ENCODE results near the gene METAP1D.
"Not testable (repeated sequence)": the region's sequence is repeated elsewhere in the genome, so short reads cannot be mapped to it uniquely, and the experiment has no call there.

The METAP1D gene

GRCh38 chr2:171965238-171965637 lies 34.5 kb upstream of the METAP1D start:
- H3K36me3 ChIP-seq (ENCODE audit: control insufficient read depth in 2 of 2, insufficient read depth in 2 of 2, low read length in 2 of 2), result peaks cover 11 to 21% of the 10 kb centered on the region in 2 donors
- no peaks in the 10 kb centered on the region for H3K27me3 ChIP-seq (ENCODE audit: control insufficient read depth in 2 of 2, insufficient read depth in 2 of 2, low read length in 2 of 2)
- no peaks in the 10 kb centered on the region for H3K9me3 ChIP-seq (ENCODE audit: control insufficient read depth in 2 of 2, low read length in 2 of 2)
- no peaks in the 10 kb centered on the region for H3K4me1 ChIP-seq (ENCODE audit: control insufficient read depth in 2 of 2, insufficient read depth in 2 of 2, low read length in 2 of 2)
- no peak overlapping the region for H3K27ac ChIP-seq (ENCODE audit: low read depth in 2 of 2, low read length in 2 of 2)
- no peak overlapping the region for H3K4me3 ChIP-seq (ENCODE audit: low read length in 2 of 2)
- H3K9ac ChIP-seq (ENCODE audit: low read depth in 1 of 2, low read length in 2 of 2), result no peak overlapping the region

- H3K36me3 ChIP-seq (ENCODE audit: control insufficient read depth in 2 of 2, insufficient read depth in 2 of 2, low read length in 2 of 2), result peaks cover 11 to 21% of the 10 kb centered on the region in 2 donors
- no peak overlapping the region for H3K27ac ChIP-seq (ENCODE audit: low read depth in 2 of 2, low read length in 2 of 2)
- H3K9ac ChIP-seq (ENCODE audit: low read depth in 1 of 2, low read length in 2 of 2), result no peak overlapping the region
- H3K4me1 ChIP-seq (ENCODE audit: control insufficient read depth in 2 of 2, insufficient read depth in 2 of 2, low read length in 2 of 2), result no peaks in the 10 kb centered on the region
- no peaks in the 10 kb centered on the region for H3K27me3 ChIP-seq (ENCODE audit: control insufficient read depth in 2 of 2, insufficient read depth in 2 of 2, low read length in 2 of 2)
- H3K4me3 ChIP-seq (ENCODE audit: low read length in 2 of 2), result no peak overlapping the region
- no peaks in the 10 kb centered on the region for H3K9me3 ChIP-seq (ENCODE audit: control insufficient read depth in 2 of 2, low read length in 2 of 2)
Measured at GRCh38 chr2:171965661-171966060, 34.1 kb upstream of the METAP1D start.

- H3K27me3 ChIP-seq (ENCODE audit: control insufficient read depth in 2 of 2, insufficient read depth in 2 of 2, low read length in 2 of 2), result no peaks in the 10 kb centered on the region
Measured at GRCh38 chr2:171966235-171966634, 33.5 kb upstream of the METAP1D start.

GRCh38 chr2:171966688-171967087 lies 33.1 kb upstream of the METAP1D start:
- no peak overlapping the region for H3K4me3 ChIP-seq (ENCODE audit: low read length in 2 of 2)
- no peaks in the 10 kb centered on the region for H3K9me3 ChIP-seq (ENCODE audit: control insufficient read depth in 2 of 2, low read length in 2 of 2)
- H3K36me3 ChIP-seq (ENCODE audit: control insufficient read depth in 2 of 2, insufficient read depth in 2 of 2, low read length in 2 of 2), result peaks cover 11 to 21% of the 10 kb centered on the region in 2 donors

More at GRCh38 chr2:171966235-171966634, 33.5 kb upstream of the METAP1D start:
- Histone ChIP-seq H3K9ac (ENCODE audit: low read depth in 1 of 2, low read length in 2 of 2) (no peak overlapping the region), H3K4me3 (ENCODE audit: low read length in 2 of 2) (no peak overlapping the region), H3K36me3 (ENCODE audit: control insufficient read depth in 2 of 2, insufficient read depth in 2 of 2, low read length in 2 of 2) (peaks cover 11 to 21% of the 10 kb centered on the region in 2 donors), H3K9me3 (ENCODE audit: control insufficient read depth in 2 of 2, low read length in 2 of 2) (no peaks in the 10 kb centered on the region), H3K27ac (ENCODE audit: low read depth in 2 of 2, low read length in 2 of 2) (no peak overlapping the region), H3K4me1 (ENCODE audit: control insufficient read depth in 2 of 2, insufficient read depth in 2 of 2, low read length in 2 of 2) (no peaks in the 10 kb centered on the region)

GRCh38 chr2:171968509-171968908 lies 31.2 kb upstream of the METAP1D start:
- no peak overlapping the region for H3K27ac ChIP-seq (ENCODE audit: low read depth in 2 of 2, low read length in 2 of 2)
- no peaks in the 10 kb centered on the region for H3K9me3 ChIP-seq (ENCODE audit: control insufficient read depth in 2 of 2, low read length in 2 of 2)
- peaks cover 11 to 21% of the 10 kb centered on the region in 2 donors for H3K36me3 ChIP-seq (ENCODE audit: control insufficient read depth in 2 of 2, insufficient read depth in 2 of 2, low read length in 2 of 2)
- H3K4me1 ChIP-seq (ENCODE audit: control insufficient read depth in 2 of 2, insufficient read depth in 2 of 2, low read length in 2 of 2), result no peaks in the 10 kb centered on the region
- H3K4me3 ChIP-seq (ENCODE audit: low read length in 2 of 2), result no peak overlapping the region
- H3K9ac ChIP-seq (ENCODE audit: low read depth in 1 of 2, low read length in 2 of 2), result no peak overlapping the region
- no peaks in the 10 kb centered on the region for H3K27me3 ChIP-seq (ENCODE audit: control insufficient read depth in 2 of 2, insufficient read depth in 2 of 2, low read length in 2 of 2)

More at GRCh38 chr2:171966688-171967087, 33.1 kb upstream of the METAP1D start:
- Histone ChIP-seq H3K27ac (ENCODE audit: low read depth in 2 of 2, low read length in 2 of 2) (no peak overlapping the region), H3K27me3 (ENCODE audit: control insufficient read depth in 2 of 2, insufficient read depth in 2 of 2, low read length in 2 of 2) (no peaks in the 10 kb centered on the region), H3K9ac (ENCODE audit: low read depth in 1 of 2, low read length in 2 of 2) (no peak overlapping the region), H3K4me1 (ENCODE audit: control insufficient read depth in 2 of 2, insufficient read depth in 2 of 2, low read length in 2 of 2) (no peaks in the 10 kb centered on the region)

GRCh38 chr2:171972329-171972982 lies 27.3 kb upstream of the METAP1D start:
- Histone ChIP-seq H3K4me3 (ENCODE audit: low read length in 2 of 2) (no peak overlapping the region), H3K4me1 (ENCODE audit: control insufficient read depth in 2 of 2, insufficient read depth in 2 of 2, low read length in 2 of 2) (no peaks in the 10 kb centered on the region), H3K36me3 (ENCODE audit: control insufficient read depth in 2 of 2, insufficient read depth in 2 of 2, low read length in 2 of 2) (peaks cover 5 to 9% of the 10 kb centered on the region in 2 donors), H3K27ac (ENCODE audit: low read depth in 2 of 2, low read length in 2 of 2) (no peak overlapping the region), H3K9ac (ENCODE audit: low read depth in 1 of 2, low read length in 2 of 2) (no peak overlapping the region), H3K27me3 (ENCODE audit: control insufficient read depth in 2 of 2, insufficient read depth in 2 of 2, low read length in 2 of 2) (no peaks in the 10 kb centered on the region), H3K9me3 (ENCODE audit: control insufficient read depth in 2 of 2, low read length in 2 of 2) (no peaks in the 10 kb centered on the region)

- no peak overlapping the region for H3K9ac ChIP-seq (ENCODE audit: low read depth in 1 of 2, low read length in 2 of 2)
- no peaks in the 10 kb centered on the region for H3K27me3 ChIP-seq (ENCODE audit: control insufficient read depth in 2 of 2, insufficient read depth in 2 of 2, low read length in 2 of 2)
- H3K36me3 ChIP-seq (ENCODE audit: control insufficient read depth in 2 of 2, insufficient read depth in 2 of 2, low read length in 2 of 2), result peaks cover 11 to 19% of the 10 kb centered on the region in 2 donors
- H3K27ac ChIP-seq (ENCODE audit: low read depth in 2 of 2, low read length in 2 of 2), result no peak overlapping the region
- no peaks in the 10 kb centered on the region for H3K4me1 ChIP-seq (ENCODE audit: control insufficient read depth in 2 of 2, insufficient read depth in 2 of 2, low read length in 2 of 2)
- no peaks in the 10 kb centered on the region for H3K9me3 ChIP-seq (ENCODE audit: control insufficient read depth in 2 of 2, low read length in 2 of 2)
- H3K4me3 ChIP-seq (ENCODE audit: low read length in 2 of 2), result no peak overlapping the region
Measured at GRCh38 chr2:171979103-171979502, 20.6 kb upstream of the METAP1D start.

- not testable (repeated sequence) for H3K9me3 ChIP-seq (ENCODE audit: control insufficient read depth in 2 of 2, low read length in 2 of 2); H3K27me3 ChIP-seq (ENCODE audit: control insufficient read depth in 2 of 2, insufficient read depth in 2 of 2, low read length in 2 of 2); H3K4me1 ChIP-seq (ENCODE audit: control insufficient read depth in 2 of 2, insufficient read depth in 2 of 2, low read length in 2 of 2); H3K36me3 ChIP-seq (ENCODE audit: control insufficient read depth in 2 of 2, insufficient read depth in 2 of 2, low read length in 2 of 2); H3K27ac ChIP-seq (ENCODE audit: low read depth in 2 of 2, low read length in 2 of 2); H3K4me3 ChIP-seq (ENCODE audit: low read length in 2 of 2); H3K9ac ChIP-seq (ENCODE audit: low read depth in 1 of 2, low read length in 2 of 2)
Measured at GRCh38 chr2:171983924-171984323, 15.8 kb upstream of the METAP1D start.

- Histone ChIP-seq H3K27me3 (ENCODE audit: control insufficient read depth in 2 of 2, insufficient read depth in 2 of 2, low read length in 2 of 2) (no peaks in the 10 kb centered on the region), H3K4me3 (ENCODE audit: low read length in 2 of 2) (no peak overlapping the region), H3K9ac (ENCODE audit: low read depth in 1 of 2, low read length in 2 of 2) (no peak overlapping the region), H3K27ac (ENCODE audit: low read depth in 2 of 2, low read length in 2 of 2) (no peak overlapping the region), H3K4me1 (ENCODE audit: control insufficient read depth in 2 of 2, insufficient read depth in 2 of 2, low read length in 2 of 2) (no peaks in the 10 kb centered on the region), H3K9me3 (ENCODE audit: control insufficient read depth in 2 of 2, low read length in 2 of 2) (no peaks in the 10 kb centered on the region), H3K36me3 (ENCODE audit: control insufficient read depth in 2 of 2, insufficient read depth in 2 of 2, low read length in 2 of 2) (peaks cover 0 to 5% of the 10 kb centered on the region in 2 donors)
Measured at GRCh38 chr2:171985076-171985475, 14.7 kb upstream of the METAP1D start.

- H3K27ac ChIP-seq (ENCODE audit: low read depth in 2 of 2, low read length in 2 of 2), result no peak overlapping the region
- no peak overlapping the region for H3K4me3 ChIP-seq (ENCODE audit: low read length in 2 of 2)
- H3K9me3 ChIP-seq (ENCODE audit: control insufficient read depth in 2 of 2, low read length in 2 of 2), result no peaks in the 10 kb centered on the region
- no peaks in the 10 kb centered on the region for H3K4me1 ChIP-seq (ENCODE audit: control insufficient read depth in 2 of 2, insufficient read depth in 2 of 2, low read length in 2 of 2)
- no peak overlapping the region for H3K9ac ChIP-seq (ENCODE audit: low read depth in 1 of 2, low read length in 2 of 2)
- peaks cover 0 to 5% of the 10 kb centered on the region in 2 donors for H3K36me3 ChIP-seq (ENCODE audit: control insufficient read depth in 2 of 2, insufficient read depth in 2 of 2, low read length in 2 of 2)
- no peaks in the 10 kb centered on the region for H3K27me3 ChIP-seq (ENCODE audit: control insufficient read depth in 2 of 2, insufficient read depth in 2 of 2, low read length in 2 of 2)
Measured at GRCh38 chr2:171986778-171987177, 13.0 kb upstream of the METAP1D start.

Measured in mucosa of rectum (tissue), 2 donors.